HK-2 (cell line): ENCODE measurements around the gene B3GNT5.

ENCODE experiments used
- DNase-seq: peaks from one replicate; pipeline ENCODE4 v3.0.0-alpha.2; 2018; ENCODE audit not compliant: unreplicated experiment

B3GNT5 gene

DNA sequence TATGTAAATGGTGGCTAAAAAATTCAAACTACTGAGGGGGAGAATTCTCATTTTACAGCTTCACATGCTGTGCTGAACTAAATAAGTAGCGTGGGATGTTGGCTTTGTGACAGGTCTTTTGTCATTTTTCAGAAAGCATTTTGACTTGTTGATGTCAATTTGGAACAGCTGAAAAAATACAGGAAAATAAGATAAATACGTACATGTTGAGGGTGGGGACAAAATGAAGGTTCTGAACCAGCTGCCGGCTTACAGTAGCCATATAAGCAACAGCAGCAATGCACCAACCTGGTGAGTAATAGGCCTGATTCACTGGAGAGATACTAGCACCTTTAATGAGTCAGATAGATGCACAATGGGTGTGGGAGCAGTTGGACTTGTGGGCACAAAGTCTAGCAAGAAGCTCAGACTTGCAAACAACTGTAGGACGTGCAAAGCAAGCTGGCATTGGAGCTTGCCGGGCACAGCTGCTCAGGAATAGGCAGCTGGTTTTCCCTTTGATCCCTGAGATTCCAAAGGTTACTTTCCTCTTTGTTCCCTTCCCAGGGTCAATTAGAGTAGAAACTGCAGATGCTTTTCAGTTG, 12.9 kb downstream of the B3GNT5 start:
- DNase-seq = peak; percentile 41

- DNase-seq = no peak
Measured at GRCh38 chr3:183266454-183266853, 13.4 kb downstream of the B3GNT5 start.

DNA sequence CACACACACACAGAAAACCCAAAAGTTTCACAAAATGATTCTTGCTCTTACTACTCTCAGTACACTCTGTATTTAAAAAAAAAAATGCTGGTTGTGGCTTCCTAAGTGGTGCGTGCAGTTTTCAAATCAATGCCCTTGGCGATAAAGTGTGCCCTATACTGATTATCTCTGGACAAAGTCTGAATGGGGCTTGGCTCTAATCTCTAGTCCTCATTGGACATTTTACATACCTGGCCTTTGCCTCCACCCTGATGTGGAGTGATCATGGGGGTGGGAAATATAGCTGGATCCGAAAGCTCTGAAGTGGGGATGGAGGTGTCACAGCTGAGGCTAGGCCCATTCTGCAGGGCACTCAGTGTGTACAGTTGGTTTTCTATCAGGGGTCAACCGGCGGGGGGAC, 14.1 kb downstream of the B3GNT5 start:
- DNase-seq = no peak

DNA sequence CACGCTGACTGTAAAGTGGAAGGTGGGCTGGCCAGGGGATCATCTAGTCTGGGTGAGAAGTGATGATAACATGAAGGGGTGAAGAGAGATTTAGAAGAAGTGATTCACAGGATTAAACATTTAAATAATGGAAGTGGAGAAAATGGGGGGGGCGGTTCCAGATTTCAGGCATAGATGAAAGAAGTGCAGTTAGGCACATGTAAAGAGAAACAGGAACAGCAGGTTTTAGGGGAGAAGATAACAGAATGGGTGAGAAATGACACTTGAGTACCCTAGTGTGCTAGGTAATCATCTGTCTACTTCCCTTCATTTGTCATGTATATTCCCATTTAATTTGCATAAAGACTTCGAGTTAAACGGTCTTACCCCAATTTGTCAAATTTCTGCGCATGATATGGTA, 15.3 kb downstream of the B3GNT5 start:
- no peak for DNase-seq

DNA sequence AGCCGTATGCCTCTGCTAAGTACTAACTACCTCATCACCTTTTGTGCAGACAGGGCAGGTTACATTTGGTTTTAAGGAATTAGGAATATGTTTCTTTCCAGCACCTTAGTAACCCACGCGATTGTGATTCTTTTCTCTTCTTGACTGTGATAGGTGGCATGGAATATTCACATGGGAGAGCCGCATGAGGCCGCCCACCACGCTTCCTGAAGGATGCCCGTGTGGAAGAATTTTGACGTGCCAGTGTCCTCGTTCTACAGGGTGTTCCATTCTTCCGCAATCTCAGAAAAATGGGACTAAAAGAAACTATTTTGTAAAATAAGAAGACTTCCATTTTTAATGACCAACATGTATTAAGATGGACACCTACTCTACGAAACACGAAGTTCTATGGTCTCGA, 16.3 kb downstream of the B3GNT5 start:
- no peak for DNase-seq

DNA sequence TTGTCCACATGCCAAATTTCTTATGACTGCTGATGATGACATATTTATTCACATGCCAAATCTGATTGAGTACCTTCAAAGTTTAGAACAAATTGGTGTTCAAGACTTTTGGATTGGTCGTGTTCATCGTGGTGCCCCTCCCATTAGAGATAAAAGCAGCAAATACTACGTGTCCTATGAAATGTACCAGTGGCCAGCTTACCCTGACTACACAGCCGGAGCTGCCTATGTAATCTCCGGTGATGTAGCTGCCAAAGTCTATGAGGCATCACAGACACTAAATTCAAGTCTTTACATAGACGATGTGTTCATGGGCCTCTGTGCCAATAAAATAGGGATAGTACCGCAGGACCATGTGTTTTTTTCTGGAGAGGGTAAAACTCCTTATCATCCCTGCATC, 17.3 kb downstream of the B3GNT5 start:
- no peak for DNase-seq

- no peak for DNase-seq
Measured at GRCh38 chr3:183272142-183272541, 19.1 kb downstream of the B3GNT5 start.

GRCh38 chr3:183272791-183273190, 19.7 kb downstream of the B3GNT5 start:
- no peak for DNase-seq

DNA sequence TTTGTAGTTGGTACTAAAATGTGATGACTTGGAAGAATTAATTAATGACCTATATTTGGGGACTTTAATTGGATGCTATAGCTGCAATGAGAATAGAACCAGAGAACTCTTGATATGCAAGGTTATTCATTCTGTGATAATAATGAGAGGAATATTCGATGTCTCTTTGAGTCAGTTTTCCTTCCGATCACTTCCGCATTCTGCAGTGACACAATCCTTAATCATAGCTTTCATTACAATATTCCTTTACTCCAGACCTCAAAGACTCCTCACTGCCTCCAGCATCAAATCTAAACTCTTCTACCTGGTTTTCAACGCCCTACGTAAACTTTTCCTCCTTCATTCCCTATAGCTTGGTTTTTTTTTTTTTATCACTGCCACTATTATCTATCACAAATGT, 21.6 kb downstream of the B3GNT5 start:
- DNase-seq = no peak

DNA sequence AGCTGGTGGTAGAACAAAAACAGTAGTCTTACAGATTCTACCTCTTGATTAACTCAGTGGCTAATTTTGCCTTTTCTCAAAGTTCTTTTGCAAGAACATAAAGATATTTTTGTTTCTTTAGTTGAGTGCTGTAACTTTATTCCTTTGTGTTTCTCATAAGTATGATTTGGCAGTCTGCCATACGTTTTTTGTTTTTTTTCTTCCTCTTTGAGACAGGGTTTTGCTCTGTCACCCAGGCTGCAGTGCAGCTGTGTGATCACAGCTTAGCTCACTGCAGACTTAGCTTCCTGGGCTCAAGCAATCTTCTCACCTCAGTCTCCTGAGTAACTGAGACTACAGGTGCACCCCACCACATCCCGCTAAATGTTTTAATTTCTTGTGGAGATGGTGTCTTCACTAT, 22.4 kb downstream of the B3GNT5 start:
- no peak for DNase-seq

DNA sequence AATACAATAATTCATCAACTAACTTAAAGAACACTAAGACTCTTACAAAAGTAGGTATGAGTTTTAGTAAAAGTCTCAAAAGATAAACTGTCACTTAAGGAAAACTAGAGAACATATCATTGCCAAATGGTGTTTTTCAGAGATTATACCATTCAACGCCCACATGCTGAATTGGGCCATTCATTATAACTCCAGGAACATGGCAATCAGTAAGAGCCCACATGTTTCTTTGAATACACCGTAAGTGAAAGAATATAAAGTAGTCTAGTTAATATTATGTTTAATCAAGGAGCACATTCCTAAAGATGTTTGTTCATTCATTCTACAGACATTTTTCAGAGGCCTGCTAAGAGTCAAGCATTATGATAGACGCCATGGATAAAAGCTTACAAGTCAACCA, 22.9 kb downstream of the B3GNT5 start:
- no peak for DNase-seq

DNA sequence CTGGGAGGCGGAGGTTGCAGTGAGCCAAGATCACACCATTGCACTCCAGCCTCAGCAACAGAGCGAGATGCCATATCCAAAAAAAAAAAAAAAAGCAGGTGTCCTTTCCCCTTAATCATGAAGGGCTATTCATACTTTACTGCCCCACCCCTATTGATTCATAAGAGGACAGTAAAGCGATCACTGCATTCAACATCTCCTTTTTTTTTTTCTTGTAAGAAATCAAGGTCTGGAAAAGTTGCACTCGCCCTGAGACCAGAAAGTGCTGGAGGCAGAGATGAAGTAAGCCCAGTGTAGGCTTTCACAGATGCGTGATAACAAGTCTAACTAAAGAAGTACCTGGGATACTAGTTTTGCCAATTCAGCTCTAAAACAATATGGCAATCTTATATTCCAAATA, 24.2 kb downstream of the B3GNT5 start:
- no peak for DNase-seq

GRCh38 chr3:183278479-183279088, 25.5 kb downstream of the B3GNT5 start:
- no peak for DNase-seq

DNA sequence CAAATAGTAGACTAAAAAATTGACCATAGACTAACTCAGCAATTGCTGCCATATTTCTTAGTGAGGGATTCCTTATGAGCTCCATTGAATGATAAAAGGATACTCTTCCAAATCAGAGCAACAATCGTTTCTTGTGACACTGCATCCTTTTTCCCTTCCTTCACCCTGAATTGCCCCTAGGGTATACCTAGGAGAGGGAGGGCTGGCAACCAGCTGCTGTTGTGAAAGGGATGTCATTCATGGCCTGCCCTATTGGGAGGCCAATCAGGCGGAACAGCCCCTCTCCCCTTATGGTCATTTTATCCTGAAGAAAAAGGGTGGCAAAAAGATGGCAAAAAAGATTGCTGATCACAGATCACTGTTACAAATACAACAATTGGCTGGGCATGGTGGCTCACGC, 26.3 kb downstream of the B3GNT5 start:
- DNase-seq = no peak

DNA sequence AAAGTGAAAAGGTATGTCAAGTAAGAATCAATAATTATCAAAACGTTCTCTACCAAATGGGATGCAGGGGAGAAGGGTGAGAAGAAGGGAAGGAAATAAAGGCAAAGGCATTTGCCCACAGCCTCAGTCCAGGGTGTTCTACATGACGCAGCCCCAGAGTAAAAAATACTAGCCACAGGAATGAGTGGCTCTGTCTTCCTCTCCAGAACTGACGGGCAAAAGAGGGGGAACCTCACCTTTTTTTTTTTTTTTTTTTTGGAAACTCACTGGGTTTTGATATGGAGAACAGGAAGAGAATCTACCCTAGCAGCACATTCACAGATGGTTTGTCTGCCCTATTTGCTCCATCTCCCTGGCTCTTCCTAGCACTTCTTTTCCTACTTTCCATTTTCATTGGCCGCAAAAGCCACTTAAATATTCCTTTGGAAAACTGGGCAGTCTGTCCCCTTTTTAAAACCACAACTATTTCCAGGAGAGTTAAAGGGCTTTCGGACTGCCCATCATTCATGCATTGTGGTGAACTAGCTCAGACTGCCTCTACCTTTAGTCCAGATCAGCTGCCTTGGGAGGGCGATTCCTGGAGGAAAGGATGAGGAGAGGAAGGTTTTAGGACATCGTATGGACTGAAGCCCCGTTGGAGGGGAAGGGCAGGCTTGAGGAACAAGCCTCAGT, 28.2 kb downstream of the B3GNT5 start:
- DNase-seq = no peak

DNA sequence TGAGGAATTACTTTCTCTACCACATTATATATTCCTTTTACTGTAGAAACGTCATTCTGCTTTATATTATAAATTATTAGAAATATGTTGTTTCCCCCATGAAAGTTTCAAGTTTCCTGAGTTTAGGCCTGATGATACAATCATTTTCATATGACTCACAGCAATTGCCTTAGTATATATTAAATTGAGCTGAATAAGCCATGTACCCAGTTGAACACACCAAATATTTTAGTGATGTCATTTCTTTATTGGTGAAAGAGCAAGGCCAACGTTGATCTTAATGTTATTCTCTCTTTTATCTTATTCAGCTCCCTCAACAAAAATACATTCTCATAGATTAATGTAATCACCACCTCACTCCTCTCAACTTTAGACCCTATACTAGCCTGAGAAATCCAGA, 30.8 kb downstream of the B3GNT5 start:
- DNase-seq = no peak

- no peak for DNase-seq
Measured at GRCh38 chr3:183284570-183284969, 31.5 kb downstream of the B3GNT5 start.

GRCh38 chr3:183285318-183285717, 32.3 kb downstream of the B3GNT5 start:
- no peak for DNase-seq

- DNase-seq = peak; percentile 90
Measured at GRCh38 chr3:183285828-183286457, 32.9 kb downstream of the B3GNT5 start.

DNA sequence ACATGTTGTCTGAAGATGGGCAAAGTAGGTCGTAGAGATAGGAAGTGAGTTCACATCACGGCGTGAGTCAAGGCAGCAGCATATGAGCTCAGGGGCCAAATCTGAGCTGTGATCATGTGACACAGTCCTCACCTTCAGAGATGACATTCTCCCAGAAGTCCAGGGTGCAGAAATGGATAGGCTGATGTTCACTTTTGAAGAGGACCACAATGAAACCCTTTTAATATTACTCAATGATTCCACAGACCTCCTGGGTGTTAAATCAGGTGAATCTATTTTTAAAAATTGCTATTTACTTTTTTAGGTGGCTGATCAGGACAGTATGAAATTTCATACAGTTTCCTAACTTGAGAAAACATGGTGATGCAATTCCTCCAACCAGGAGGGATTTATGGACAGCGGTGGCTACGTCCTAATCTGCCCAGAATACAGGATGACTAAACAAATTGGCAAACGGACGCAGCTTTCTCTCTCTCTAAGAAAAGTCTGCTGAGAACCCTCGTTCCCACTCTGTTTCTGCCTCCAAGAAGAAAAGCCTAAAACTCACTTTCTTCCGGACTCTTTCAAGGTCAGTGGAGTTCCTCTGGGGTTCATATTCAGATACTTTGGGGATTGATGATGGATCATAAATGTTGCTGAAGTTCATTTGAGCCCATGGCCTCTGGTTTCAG, 34.4 kb downstream of the B3GNT5 start:
- no peak for DNase-seq

DNA sequence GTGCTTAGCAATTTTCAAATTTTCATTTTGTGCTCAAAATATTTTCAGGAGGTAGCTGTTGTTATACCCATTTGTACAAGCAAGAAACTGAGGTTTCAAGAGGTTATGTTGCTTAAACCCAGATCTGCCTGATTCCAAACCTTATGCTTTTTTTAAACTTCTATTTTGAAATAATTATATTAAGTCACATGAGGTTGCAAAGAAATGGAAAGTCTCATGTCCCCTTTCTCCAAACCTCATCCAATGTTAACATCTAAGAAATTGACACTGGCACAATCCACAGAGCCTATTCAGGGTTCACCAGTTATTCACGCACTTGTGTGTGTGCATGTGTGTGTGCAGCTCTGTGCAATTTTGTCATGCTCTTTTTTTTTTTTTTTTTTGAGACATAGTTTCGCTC, 35.1 kb downstream of the B3GNT5 start:
- DNase-seq = no peak

DNA sequence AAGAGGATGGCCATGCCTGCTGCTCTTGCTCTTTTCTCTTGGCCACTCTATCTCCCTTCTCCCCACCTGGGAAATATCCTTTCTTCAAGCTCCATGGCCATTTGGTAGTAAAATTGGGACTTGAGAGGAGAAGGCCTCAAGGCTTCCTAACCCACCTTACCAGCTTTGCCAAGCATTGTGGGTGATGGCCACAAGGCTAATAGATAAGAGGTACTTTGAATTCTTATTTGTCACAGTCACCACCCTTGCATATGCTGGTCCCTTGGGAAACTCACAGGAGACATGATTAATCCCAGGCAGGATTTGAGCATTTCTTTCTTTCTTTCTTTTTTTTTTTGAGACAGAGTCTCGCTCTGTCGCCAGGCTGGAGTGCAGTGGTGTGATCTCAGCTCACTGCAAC, 37.2 kb downstream of the B3GNT5 start:
- no peak for DNase-seq
